Mesendoderm (in vitro differentiated cells): Measurements from ENCODE around the gene CXorf38.

ENCODE experiments used
- DNase-seq: peaks from one replicate; pipeline ENCODE4 v3.0.0; 2013
- H2AK5ac ChIP-seq: 2 replicates; pipeline ENCODE4 v1.6.1; 2013; ENCODE audit warnings: low read length, inconsistent platforms
- H2BK120ac ChIP-seq: 2 replicates; pipeline ENCODE4 v1.6.1; 2013; ENCODE audit warnings: low read depth, mild to moderate bottlenecking, low read length, moderate library complexity, mixed read lengths
- H2BK15ac ChIP-seq: replicated peaks from 2 replicates; pipeline ENCODE4 v1.6.1; 2013; ENCODE audit warnings: low read depth, mild to moderate bottlenecking, moderate library complexity
- H2BK5ac ChIP-seq: 2 replicates; pipeline ENCODE4 v1.6.1; 2013; ENCODE audit warnings: low read length, inconsistent platforms
- H3K18ac ChIP-seq: 2 replicates; pipeline ENCODE4 v1.6.1; 2013; ENCODE audit warnings: mild to moderate bottlenecking, low read length, mixed read lengths
- H3K23ac ChIP-seq: one replicate; pipeline ENCODE4 v1.6.1; 2013; ENCODE audit warnings: low read length
- H3K27ac ChIP-seq: 2 replicates; pipeline ENCODE4 v1.5.1; 2013; ENCODE audit warnings: low read depth, mild to moderate bottlenecking, inconsistent platforms, low read length, moderate library complexity
- H3K27me3 ChIP-seq: 2 replicates; pipeline ENCODE4 v1.6.1; 2013; ENCODE audit warnings: low read length, control low read depth, mild to moderate bottlenecking, inconsistent platforms; ENCODE audit not compliant: insufficient read depth, poor library complexity
- H3K36me3 ChIP-seq: 2 replicates; pipeline ENCODE4 v1.6.1; 2013; ENCODE audit warnings: low read length, inconsistent platforms; ENCODE audit not compliant: control insufficient read depth, insufficient read depth
- H3K4ac ChIP-seq: one replicate; pipeline ENCODE4 v1.6.1; 2013; ENCODE audit warnings: low read depth, mild to moderate bottlenecking, low read length, moderate library complexity
- H3K4me1 ChIP-seq: 2 replicates; pipeline ENCODE4 v1.6.1; 2013; ENCODE audit warnings: low read depth, low read length, inconsistent platforms; ENCODE audit not compliant: control insufficient read depth
- H3K4me2 ChIP-seq: 2 replicates; pipeline ENCODE4 v1.6.1; 2013; ENCODE audit warnings: low read length
- H3K4me3 ChIP-seq: 2 replicates; pipeline ENCODE4 v1.5.1; 2013; ENCODE audit warnings: mild to moderate bottlenecking, low read length
- H3K56ac ChIP-seq: one replicate; pipeline ENCODE4 v1.6.1; 2013; ENCODE audit warnings: low read length
- H3K79me1 ChIP-seq: 2 replicates; pipeline ENCODE4 v1.6.1; 2013; ENCODE audit warnings: low read length, inconsistent platforms
- H3K79me2 ChIP-seq: 2 replicates; pipeline ENCODE4 v1.6.1; 2013; ENCODE audit warnings: mild to moderate bottlenecking, low read length; ENCODE audit not compliant: control insufficient read depth, insufficient read depth
- H3K9ac ChIP-seq: 2 replicates; pipeline ENCODE4 v1.6.1; 2013; ENCODE audit warnings: low read length, inconsistent platforms
- H4K5ac ChIP-seq: one replicate; pipeline ENCODE4 v1.6.1; 2013; ENCODE audit warnings: low read length
- H4K8ac ChIP-seq: one replicate; pipeline ENCODE4 v1.6.1; 2013; ENCODE audit warnings: low read depth, mild to moderate bottlenecking, control low read depth, low read length, moderate library complexity
- WGBS: extraction: QIAGEN DNeasy Blood & Tissue Kit; methylation state at CpG from one replicate; pipeline ENCODE4 v1.1.7; 2013; ENCODE audit warnings: low lambda C conversion rate, missing lambda C conversion rate; ENCODE audit not compliant: insufficient coverage; ENCODE audit errors: extremely low coverage; 5-methylcytosine and 5-hydroxymethylcytosine counted together

The CXorf38 gene

GRCh38 chrX:40579141-40579540 lies 68.2 kb downstream of the CXorf38 start:
- no peaks in the 10 kb centered on the region for H3K36me3 ChIP-seq
- peaks cover 7% of the 10 kb centered on the region for H3K79me2 ChIP-seq
- no peak overlapping the region for H2BK15ac ChIP-seq
- no peak overlapping the region for H3K4ac ChIP-seq
- H3K4me3 ChIP-seq, result no peak overlapping the region
- no peak overlapping the region for H3K4me2 ChIP-seq
- H3K27me3 ChIP-seq, result no peaks in the 10 kb centered on the region
- no peak overlapping the region for H3K56ac ChIP-seq
- WGBS, result no CpG with 5 or more reads among the region's 3 CpGs
- peaks cover 2% of the 10 kb centered on the region for H3K79me1 ChIP-seq
- H3K23ac ChIP-seq, result no peak overlapping the region
- no peak overlapping the region for H2BK120ac ChIP-seq
- H2AK5ac ChIP-seq, result no peak overlapping the region
- no peak overlapping the region for H4K5ac ChIP-seq
- no peak overlapping the region for H3K9ac ChIP-seq
- H3K4me1 ChIP-seq, result no peaks in the 10 kb centered on the region
- no peak overlapping the region for H3K27ac ChIP-seq
- no peak overlapping the region for H4K8ac ChIP-seq
- no peak overlapping the region for H2BK5ac ChIP-seq
- no peak for DNase-seq
- no peak overlapping the region for H3K18ac ChIP-seq

- Histone ChIP-seq H4K8ac (no peak overlapping the region), H2AK5ac (no peak overlapping the region), H2BK15ac (no peak overlapping the region), H2BK5ac (no peak overlapping the region), H2BK120ac (no peak overlapping the region), H3K4me1 (no peaks in the 10 kb centered on the region), H3K9ac (no peak overlapping the region), H3K79me2 (peaks cover 6% of the 10 kb centered on the region), H4K5ac (no peak overlapping the region), H3K79me1 (no peaks in the 10 kb centered on the region), H3K27me3 (no peaks in the 10 kb centered on the region), H3K4me2 (no peak overlapping the region), H3K4me3 (no peak overlapping the region), H3K27ac (no peak overlapping the region), H3K23ac (no peak overlapping the region), H3K36me3 (no peaks in the 10 kb centered on the region), H3K56ac (no peak overlapping the region), H3K18ac (no peak overlapping the region), H3K4ac (no peak overlapping the region)
- no peak for DNase-seq
- WGBS, result no CpG with 5 or more reads among the region's 7 CpGs
Observed at GRCh38 chrX:40578039-40578695, 69.2 kb downstream of the CXorf38 start.
